Suppressor macrophage (primary cell): Measurements from ENCODE around the gene COL7A1.

Experiments used
- DNase-seq, 4 experiments: peaks; one replicate each; pipeline ENCODE4 v3.0.0-alpha.2; 2020 to 2022

COL7A1 gene

DNA sequence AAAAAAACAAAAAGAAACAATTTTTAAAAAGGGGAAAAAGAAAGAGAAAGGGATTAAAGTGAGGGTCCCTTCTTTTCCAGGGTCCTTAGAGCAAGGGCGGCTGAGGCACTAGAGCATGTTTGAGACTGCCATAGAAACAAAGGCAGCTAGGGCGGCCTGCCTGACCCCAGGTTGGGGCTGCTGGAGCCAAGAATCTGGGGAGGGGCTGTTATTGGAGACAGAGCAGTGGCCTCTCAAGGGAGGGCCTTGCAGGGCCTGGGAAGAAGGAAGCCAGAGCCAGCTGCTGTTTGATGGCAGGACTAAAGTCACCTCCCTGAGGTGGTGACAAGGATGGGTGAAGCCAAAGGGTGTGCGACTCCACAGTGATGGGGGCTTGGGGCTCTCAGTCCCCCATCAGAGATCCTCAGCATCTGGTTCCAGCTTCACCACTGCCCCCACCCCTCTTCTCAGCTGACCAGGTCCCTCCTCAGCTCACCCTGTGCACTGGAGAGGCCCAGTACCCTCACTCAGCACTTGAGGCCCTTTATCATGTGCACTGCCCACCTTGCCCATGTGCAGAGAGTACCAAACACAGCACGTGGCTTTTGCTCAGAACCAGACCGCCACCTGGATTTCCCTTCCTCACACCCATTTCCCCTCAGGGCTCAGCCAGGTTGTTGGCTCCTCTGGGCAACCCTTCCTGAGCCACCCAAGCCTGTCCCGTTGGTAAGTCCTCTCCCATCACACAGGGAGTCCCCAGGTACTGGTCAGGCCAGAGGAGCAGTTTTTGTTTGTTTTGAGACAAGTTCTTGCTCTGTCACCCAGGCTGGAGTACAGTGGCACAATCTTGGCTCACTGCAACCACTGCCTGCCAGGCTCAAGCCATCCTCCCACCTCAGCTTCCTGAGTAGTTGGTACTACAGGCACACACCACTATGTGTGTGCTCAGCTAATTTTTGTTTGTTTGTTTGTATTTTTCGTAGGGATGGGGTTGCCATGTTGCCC lies 24.7 kb upstream of the COL7A1 start:
- no peak for DNase-seq

GRCh38 chr3:48617559-48617958 lies 22.4 kb upstream of the COL7A1 start:
- peak in 1 of 4 experiments; percentile 18 for DNase-seq

- peak; percentile 60 to 88 (median 73) for DNase-seq
Measured at GRCh38 chr3:48614044-48614443, 18.9 kb upstream of the COL7A1 start.

DNA sequence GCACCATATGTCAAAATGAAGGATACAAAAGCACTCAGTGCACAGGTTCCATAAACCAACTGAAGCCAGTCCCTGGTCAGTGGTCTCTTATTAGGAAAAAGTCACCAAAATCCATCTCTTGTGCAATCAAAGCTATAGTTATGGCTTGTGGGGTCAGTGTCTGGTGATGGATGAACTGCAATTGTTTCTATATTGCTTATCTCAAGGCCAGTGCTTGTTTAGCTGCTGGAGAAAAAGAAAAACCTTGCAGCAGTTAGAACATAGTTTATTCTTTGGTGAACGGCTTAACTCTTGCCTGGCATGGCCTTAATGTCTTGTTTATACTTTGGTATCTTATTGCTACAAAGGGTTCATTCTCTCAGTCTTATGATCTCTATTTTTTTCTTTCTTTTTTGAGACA lies 17.2 kb upstream of the COL7A1 start:
- DNase-seq, result no peak

- DNase-seq, result peak; percentile 97 to 98 (median 98)
Measured at GRCh38 chr3:48609088-48610005, 14.2 kb upstream of the COL7A1 start, which contains the start of gene UQCRC1. TSS of gene UQCRC1 (minus strand) at chr3:48609646. CDS start at chr3:48609620, 26 bp downstream.

GRCh38 chr3:48607519-48607918 lies 12.4 kb upstream of the COL7A1 start:
- peak; percentile 16 to 43 (median 36) for DNase-seq

- no peak for DNase-seq
Measured at GRCh38 chr3:48601622-48601994, 6.5 kb upstream of the COL7A1 start.

DNA sequence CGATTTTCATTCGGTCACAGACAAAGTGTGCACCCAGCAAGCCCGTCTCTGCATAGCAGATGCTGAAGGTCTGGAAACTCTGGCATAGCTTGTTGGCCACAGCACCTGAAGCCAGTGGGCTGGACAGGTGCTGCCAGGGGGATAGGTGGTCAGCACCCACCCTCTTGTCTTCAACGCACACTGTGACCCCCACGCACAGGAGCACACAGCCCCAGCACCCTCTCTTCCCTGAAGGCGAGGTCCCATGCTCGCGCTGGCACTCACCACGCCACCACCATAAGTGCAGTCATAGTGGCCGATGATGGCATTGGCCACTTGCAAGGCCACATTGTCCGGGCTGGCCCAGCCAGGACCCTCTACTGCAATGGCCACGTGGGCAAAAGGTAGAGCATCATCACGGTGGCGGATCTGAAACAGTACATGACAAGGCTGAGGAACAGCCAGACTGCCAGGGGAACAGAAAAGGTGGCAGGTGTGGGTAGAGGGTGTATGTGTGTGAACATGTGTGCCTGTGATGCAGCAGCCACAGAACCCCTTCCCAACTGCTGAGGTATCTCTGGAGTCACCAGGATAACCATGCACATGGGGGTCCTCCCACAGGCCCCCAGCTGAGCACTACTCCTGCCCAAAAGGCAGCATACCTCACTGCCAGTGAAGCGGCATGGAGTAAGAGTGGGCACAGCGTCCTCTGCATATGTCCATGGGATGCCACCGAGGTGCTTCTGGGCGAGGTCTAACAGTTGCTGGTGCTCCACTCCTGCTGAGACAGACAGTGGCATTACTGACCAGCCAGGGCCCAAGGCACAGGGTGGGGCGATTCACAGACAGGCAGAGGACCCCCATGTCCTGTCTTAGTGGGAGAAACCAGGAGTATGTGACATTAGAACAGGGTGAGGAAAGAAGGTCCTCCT lies 5.8 kb upstream of the COL7A1 start:
- no peak for DNase-seq

DNA sequence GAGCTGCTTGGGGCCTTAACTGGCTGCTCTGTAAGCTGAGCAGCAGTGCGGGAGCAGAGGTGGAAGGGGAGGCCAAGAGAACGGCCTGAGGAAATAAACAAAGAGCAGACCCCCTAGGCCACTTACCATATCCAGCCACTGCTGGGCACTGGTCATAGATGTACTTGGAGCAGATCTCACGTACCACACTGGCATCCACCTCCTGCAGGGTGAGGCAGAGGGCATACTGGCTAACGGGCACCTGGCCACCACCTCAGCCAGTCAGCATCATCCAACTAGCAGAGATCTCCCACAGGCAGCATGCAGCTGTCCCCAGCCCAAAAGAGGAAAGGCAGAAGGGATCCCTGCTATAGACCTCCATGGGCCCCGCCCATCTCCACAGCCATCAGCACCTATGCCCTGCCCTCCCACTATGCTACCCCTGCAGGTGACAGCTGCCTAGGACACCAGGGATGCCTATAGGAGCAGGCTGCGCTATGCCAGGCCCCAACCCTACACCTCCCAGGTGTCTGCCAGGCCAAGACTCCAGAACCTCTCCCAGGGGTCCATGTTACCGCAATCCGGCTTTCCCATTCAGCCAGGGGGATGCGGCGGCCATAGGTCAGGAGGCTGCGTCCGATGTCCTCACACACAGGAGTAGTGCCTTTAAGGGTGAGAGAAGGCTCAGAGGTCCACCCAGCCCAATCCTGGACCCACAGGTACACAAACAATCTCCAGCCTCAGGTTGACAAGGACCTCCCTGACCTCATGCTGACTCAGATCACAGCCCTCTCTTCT lies 4.6 kb upstream of the COL7A1 start:
- DNase-seq, result no peak

GRCh38 chr3:48599077-48599501 lies 4.0 kb upstream of the COL7A1 start:
- DNase-seq, result no peak

DNA sequence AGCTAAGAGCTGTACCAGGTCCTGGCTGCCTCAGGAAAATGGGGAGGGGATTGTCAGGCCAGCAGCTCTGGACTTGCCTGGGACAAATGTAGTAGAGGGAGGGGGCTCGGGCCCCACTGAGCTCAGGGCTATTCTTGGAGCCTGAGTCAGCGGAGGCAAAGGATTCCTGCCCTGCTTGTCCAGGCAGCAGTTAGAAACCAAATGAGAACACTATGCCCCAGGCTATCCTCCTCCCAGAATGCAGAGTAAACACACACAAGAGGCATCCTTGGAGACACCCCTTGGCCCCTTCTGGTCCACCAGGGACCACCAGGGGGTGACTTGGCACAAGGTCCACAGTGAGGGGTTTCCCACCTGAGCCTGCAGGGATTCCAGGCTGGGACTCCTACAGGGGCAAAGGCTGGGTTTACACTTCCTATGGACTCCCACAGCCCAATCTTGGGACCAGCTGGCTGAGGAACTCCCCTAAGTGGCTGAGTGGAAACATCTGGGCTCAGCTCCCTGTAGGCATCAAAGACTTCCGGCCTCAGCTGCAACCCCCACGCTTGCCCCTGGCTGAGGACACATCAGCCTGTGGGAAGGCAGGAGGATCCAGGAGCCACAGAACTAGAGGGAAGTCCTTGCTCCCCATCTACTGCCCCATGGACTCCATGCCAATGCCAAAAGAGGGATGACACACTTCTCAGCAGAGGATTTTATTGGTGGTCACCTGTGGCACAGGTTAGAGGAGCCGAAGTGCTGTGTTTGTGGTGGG lies 3.4 kb upstream of the COL7A1 start:
- peak in 3 of 4 experiments; percentile 20 to 37 (median 34) for DNase-seq

DNA sequence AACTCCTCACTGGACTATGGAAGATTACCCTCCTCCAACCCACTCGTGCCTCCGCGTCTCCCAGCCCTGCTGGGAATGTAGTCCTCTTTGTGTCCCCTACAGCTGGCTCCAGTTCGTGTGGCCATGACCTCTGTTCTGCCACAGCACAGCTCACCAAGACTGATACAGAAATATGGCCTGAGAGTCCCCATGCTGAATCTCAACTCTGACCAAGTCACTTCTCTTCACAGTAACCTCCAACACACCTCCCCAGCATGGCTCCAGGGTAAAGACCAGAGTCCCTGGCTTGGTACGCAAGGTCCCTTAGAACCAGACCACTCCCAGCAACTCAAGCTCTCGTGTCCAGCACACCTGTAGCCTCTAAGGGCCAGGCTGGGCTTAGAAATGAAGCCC lies 2.3 kb upstream of the COL7A1 start:
- DNase-seq, result no peak

DNA sequence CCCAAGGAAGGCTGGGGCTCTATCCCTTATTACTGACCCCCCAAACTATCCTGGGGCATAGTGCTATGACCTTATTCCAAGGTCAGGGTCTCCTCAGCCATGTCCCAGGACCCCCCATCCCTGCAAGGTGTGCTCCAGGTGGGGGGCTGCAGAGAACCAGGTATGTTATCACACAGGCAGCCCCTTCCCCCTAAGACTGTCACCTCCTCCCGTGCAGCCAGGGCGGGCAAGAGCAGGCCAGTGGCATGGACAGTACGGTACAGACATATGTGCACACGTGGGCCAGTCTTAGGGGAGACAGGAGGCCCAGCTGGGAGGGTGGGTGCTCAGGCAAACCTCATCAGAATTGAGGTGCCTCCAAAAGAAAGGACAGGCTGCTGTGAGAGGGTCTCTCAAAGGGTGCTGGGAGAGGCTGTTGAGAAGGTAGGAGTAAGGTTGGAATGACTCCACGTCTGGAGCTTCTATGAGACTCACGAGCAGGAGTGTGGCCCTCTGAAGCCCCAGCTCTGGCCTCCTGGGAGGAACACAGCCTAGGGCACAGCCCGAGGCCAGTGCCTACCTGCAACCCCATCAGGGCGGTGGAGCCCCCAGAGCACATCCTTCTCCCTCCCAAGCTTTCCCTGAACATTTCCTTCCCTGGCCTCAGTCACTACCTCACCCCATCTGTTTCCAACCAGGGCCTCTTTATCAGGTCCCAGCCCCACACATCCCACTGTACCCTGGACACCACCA lies 1.7 kb upstream of the COL7A1 start:
- DNase-seq, result no peak

- DNase-seq, result no peak
Measured at GRCh38 chr3:48596157-48596556, 1.0 kb upstream of the COL7A1 start.

DNA sequence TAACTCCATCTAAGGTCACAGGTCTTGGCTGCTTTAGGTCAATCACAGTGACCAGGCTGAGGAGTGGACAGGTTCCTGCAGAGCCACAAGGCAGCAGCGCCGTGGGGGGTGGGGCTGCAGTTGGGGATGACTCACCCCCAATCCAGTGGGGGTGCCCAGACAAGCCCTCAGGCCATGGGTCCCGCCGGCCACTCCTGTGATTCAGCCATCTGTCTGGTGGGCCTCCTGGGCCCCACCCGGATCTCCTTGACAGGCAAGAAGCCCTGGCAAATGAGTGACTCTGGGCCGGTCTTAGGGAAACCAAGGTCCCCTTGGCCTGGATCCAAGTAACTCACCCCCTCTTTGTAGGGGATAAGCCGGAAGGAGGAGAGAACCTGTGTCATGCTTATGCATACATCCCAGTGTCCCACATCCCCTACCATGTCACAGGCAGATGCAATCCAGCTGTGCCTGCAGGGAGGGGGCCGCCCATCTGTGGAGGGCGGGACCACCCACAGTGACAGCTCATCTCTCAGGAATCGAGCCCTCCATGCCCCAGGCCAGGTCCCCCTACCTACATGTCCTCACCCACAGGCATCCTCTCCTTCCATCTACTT lies 495 bp upstream of the COL7A1 start:
- peak; percentile 30 to 60 (median 37) for DNase-seq

DNA sequence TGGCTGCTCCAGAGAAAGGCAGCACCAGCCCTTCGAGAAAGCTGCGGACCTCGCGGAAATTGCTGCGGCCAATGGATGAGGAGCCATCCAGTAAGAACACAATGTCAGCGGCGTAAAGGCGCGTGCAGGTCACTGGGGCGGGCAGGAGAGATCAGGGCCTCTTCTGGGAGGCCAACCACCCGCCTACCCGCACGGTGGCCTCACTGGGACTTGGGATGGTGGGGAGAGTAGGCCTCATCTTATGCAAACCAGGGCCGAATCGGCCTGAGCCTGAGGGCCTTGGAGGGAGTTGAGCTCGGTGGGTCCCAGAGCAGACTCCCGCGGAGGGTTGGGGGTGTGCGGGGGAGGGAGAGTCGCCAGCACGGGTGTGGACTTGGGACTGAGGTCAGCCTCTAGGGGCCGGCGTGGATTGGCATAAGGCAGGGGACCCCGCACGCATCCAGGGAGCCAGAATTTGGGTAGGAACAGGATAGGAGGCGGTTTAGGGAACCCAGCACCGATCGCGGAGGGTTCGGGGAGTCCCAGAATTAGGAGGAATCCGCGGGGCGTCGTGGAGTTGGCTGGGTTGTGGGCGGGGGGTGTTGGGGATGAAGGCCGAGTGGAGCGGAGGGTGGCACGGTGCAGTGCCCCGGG lies 596 bp downstream of the COL7A1 start:
- peak in 1 of 4 experiments; percentile 27 for DNase-seq

- DNase-seq, result no peak
Measured at GRCh38 chr3:48593337-48593736, 1.8 kb downstream of the COL7A1 start.

DNA sequence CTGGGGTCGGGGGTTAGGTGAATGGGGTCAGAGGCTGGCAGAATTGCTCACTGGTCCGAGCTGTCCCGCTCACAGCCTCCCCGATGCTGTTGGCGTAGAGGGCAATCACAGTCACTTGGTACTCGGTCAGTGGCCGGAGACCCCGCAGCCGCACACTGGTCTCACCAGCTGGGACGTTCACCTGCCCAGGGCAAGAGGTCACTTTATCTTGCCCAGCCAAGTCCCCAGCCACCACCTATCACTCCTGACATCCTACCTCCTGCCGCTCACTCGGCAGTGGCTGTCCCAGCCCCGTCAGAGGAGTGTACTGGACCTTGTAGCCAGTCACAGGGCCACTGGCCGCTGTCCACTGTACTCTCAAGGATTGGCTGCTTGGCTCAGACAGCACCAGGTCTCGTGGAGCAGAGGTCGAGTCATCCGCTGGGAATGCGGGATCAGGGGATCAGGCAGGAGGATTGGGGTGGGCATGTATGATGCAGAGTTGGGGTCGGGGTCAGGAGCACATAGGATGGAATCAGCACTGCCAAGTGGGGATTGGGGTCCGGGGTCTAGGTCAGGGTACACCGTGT lies 2.5 kb downstream of the COL7A1 start:
- DNase-seq, result no peak
